ENCODE results near the gene RBMX. TPM values are rescaled to one million over a fixed set of nuclear protein-coding genes. Genes with fewer than 3 reads are reported as not detected.
A peak's percentile ranks its signal among the peaks of the same experiment; 100 is the strongest.
"Not testable (repeated sequence)": the region's sequence is repeated elsewhere in the genome, so short reads cannot be mapped to it uniquely, and the experiment has no call there.

Gene RBMX
- total RNA-seq, 1 experiment from 2014 or later: 379 TPM

- no peak for TF ChIP-seq GABPB1 (CRISPR knock-in tag; IDR thresholded peaks at IDR 0.05)
- TF ChIP-seq ZNF425 (CRISPR knock-in tag; conservative IDR thresholded peaks at IDR 0.05): peak; percentile 17; the same call in 1 of the 2 replicates
- no peak for TF ChIP-seq FOXK1 (CRISPR knock-in tag; IDR thresholded peaks at IDR 0.05)
- TF ChIP-seq RELA (CRISPR knock-in tag; IDR thresholded peaks at IDR 0.05; ENCODE audit: borderline replicate concordance): no peak
- TF ChIP-seq NR1H2 (CRISPR knock-in tag; IDR thresholded peaks at IDR 0.05): no peak
- no peak for TF ChIP-seq NR3C1 (CRISPR knock-in tag; conservative IDR thresholded peaks at IDR 0.05; ENCODE audit: low read depth)
- TF ChIP-seq FOXP4 (CRISPR knock-in tag; IDR thresholded peaks at IDR 0.05): 0 out of 2 replicates have a peak, but pooled peaks have one; percentile 56
- 0 out of 2 replicates have a peak, but pooled peaks have one; percentile 15 for TF ChIP-seq TEAD1 (CRISPR knock-in tag; IDR thresholded peaks at IDR 0.05)
- TF ChIP-seq ZNF121 (CRISPR knock-in tag; IDR thresholded peaks at IDR 0.05): no peak
- no peak for TF ChIP-seq CBFB (CRISPR knock-in tag; IDR thresholded peaks at IDR 0.05; ENCODE audit: low read depth)
Measured at GRCh38 chrX:136880452-136881013, at the start of gene RBMX (continued).

GRCh38 chrX:136921438-136921837, 40.9 kb upstream of the RBMX start:
- CTCF ChIA-PET; H3K9me3 Mint-ChIP-seq; H3K4me3 Mint-ChIP-seq; POLR2A ChIA-PET; ATAC-seq; DNase-seq (ENCODE audit: low spot score); H3K4me1 Mint-ChIP-seq; H3K36me3 Mint-ChIP-seq; H3K27ac Mint-ChIP-seq; H3K27me3 Mint-ChIP-seq (ENCODE audit: low read depth): not testable (repeated sequence)

- no peak overlapping the region for H3K27ac Mint-ChIP-seq
- POLR2A ChIA-PET: interaction anchor here (0.6 to 0.7 kb wide), 2 partner anchors 158 to 407 kb away, joined by 4 to 5 read pairs; no protein-coding TSS in a partner anchor
- peaks cover 9% of the 10 kb centered on the region for H3K36me3 Mint-ChIP-seq
- no peak overlapping the region for H3K4me3 Mint-ChIP-seq
- CTCF ChIA-PET: no interaction called here
- no peaks in the 10 kb centered on the region for H3K4me1 Mint-ChIP-seq
- ATAC-seq (no peak), DNase-seq (ENCODE audit: low spot score) (no peak)
- no peaks in the 10 kb centered on the region for H3K9me3 Mint-ChIP-seq
- no peaks in the 10 kb centered on the region for H3K27me3 Mint-ChIP-seq (ENCODE audit: low read depth)
- TF ChIP-seq PRDM15 (CRISPR knock-in tag; IDR thresholded peaks at IDR 0.05) (no peak), PREB (CRISPR knock-in tag; IDR thresholded peaks at IDR 0.05; ENCODE audit: borderline replicate concordance) (no peak), NFYB (CRISPR knock-in tag; conservative IDR thresholded peaks at IDR 0.05; ENCODE audit: low read depth) (no peak), CDX4 (CRISPR knock-in tag; IDR thresholded peaks at IDR 0.05; ENCODE audit: borderline replicate concordance) (no peak), GABPB1 (CRISPR knock-in tag; IDR thresholded peaks at IDR 0.05) (no peak), AFF4 (CRISPR knock-in tag; IDR thresholded peaks at IDR 0.05; ENCODE audit: borderline replicate concordance) (no peak), FOXP4 (CRISPR knock-in tag; IDR thresholded peaks at IDR 0.05) (no peak), ZNF121 (CRISPR knock-in tag; IDR thresholded peaks at IDR 0.05) (no peak), NR3C1 (CRISPR knock-in tag; conservative IDR thresholded peaks at IDR 0.05; ENCODE audit: low read depth) (no peak)
Measured at GRCh38 chrX:136920001-136920400, 39.5 kb upstream of the RBMX start.
